HG03565 (cell line): ENCODE data around the gene SLC15A4.
"Not testable (repeated sequence)": the region's sequence is repeated elsewhere in the genome, so short reads cannot be mapped to it uniquely, and the experiment has no call there.

Experiments
- ATAC-seq: cut with Tn5 transposase; IDR thresholded peaks from one replicate; pipeline ENCODE4 v1.9.1; 2021; ENCODE audit warnings: mild to moderate bottlenecking, moderate library complexity; ENCODE audit not compliant: unreplicated experiment

SLC15A4 gene

GRCh38 chr12:128846671-128847070, 22.9 kb upstream of the SLC15A4 start:
- ATAC-seq, result not testable (repeated sequence)

GRCh38 chr12:128844031-128844635, 20.4 kb upstream of the SLC15A4 start:
- no peak for ATAC-seq

DNA sequence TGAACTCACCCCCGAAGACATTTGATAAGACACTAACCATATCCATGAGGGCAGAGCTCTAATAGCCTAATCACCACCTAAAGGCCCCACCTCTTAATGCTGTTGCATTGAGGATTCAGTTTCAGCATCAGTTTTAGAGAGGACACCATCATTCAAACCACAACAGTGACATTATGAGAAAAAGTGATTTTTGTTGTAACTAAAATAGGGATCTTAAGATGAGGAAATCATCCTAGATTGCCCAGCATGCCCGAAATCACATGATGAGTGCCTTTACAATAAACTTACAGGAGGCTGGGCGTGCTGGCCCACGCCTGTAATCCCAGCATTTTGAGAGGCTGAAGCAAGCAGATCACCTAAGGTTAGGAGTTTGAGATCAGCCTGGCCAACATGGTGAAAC, 19.8 kb upstream of the SLC15A4 start:
- no peak for ATAC-seq

DNA sequence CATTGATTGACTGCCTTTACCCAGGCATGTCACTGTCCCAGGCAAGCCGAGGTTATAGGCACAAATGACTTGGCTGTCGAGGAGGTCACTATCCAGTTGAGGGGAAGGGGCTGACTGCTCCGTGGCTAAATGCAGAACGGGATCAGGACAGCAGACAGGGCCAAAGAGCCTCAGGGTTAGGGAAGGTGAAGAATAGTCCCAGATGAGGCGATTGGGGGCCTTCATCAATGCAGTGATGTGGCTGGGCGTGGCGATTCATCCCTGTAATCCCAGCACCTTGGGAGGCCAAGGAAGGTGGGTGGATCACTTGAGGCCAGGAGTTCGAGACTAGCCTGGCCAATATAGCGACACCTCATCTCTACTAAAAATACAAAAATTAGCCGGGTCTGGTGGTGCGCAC, 18.8 kb upstream of the SLC15A4 start:
- no peak for ATAC-seq

GRCh38 chr12:128840862-128841468, 17.2 kb upstream of the SLC15A4 start:
- ATAC-seq, result peak; percentile 86

- ATAC-seq, result not testable (repeated sequence)
Observed at GRCh38 chr12:128839885-128840284, 16.1 kb upstream of the SLC15A4 start.

DNA sequence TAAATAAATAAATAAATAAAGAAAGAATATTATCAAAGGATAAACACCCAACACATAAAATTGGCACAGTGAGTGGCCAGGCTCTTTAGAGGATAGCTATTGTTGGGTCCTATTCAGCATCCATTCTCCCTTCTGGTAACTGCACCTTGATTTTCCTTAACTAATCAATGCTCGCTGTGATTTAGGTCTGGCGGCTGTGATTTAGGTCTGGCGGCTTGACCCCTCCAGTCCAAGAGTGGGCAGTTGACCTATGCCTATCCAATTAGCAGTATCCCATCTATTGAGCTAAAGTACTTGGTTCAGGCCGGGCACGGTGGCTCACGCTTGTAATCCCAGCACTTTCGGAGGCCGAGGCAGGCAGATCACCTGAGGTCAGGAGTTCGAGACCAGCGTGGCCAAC, 9.7 kb upstream of the SLC15A4 start:
- ATAC-seq, result no peak

DNA sequence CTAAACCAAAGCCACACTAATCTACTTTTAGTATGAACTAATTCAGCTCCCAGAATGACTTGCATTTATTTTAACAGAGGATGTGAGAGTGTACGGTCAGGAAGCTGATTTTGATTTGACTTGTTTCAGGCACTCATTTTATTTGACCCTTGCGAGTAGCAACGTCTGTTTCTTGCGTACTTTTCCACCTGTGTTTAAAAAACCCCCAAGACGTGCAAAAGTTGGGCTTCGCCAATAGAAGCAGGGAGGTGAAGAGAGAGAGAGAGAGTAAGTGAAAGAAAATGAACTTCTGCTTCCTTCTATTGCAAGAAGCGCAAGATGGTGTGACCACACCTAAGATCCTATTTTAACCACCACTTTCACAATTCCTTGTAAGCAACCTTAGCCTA, 6.7 kb upstream of the SLC15A4 start:
- ATAC-seq, result peak; percentile 46

DNA sequence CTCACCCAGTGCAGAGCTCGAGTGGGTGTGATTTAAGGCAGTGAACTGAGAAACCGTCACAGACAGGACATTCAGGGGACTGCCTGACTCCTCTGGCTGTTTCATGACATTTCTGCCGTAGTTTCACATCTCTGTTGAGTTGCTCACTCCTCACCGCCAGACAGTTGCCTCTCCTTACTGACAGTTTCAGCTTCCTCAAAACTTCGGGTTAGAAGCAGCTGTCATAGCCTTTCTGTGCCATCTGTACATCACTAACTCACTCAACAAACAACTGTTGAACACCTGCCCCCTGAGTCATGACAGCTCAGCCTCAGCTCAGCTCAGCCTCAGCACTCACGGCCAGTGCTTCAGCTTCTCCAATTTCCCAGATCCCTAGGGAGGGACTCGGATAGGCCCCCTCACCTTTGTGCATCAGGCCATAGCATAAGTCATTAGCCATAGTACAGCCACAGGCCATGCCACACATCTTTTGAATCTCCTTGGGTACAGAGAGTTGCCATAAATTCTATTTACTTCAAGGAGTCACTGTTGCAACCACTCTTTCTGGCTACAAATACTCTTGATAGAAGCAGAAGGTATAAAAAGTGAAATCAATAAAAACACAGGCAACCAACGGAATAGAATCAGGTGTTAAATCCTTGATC, 6.2 kb upstream of the SLC15A4 start:
- peak; percentile 90 for ATAC-seq

DNA sequence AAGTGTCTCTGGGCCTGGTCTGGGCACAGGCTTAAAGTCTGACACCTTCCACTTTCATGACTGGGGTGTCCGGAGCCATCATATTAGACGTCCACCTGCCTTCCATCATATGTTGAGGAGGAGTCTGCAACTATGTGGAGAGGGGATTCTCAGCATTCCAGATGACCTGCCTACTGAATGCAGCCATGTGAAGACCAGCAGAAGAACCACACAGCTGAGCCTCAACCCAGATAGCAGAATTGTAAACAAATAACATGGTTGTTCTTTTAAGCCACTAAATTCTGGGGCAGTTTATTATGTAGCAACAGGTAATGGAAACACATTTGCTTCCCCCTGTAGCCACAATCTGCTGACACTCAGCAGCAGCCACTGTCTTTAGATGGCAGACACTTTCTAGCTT, 4.0 kb upstream of the SLC15A4 start:
- no peak for ATAC-seq

- ATAC-seq, result no peak
Observed at GRCh38 chr12:128825835-128826234, 2.1 kb upstream of the SLC15A4 start.

- peak; percentile 16 for ATAC-seq
Observed at GRCh38 chr12:128823216-128823915, 392 bp downstream of the SLC15A4 start.

- peak; percentile 42 for ATAC-seq
Observed at GRCh38 chr12:128820723-128821432, 2.9 kb downstream of the SLC15A4 start.

DNA sequence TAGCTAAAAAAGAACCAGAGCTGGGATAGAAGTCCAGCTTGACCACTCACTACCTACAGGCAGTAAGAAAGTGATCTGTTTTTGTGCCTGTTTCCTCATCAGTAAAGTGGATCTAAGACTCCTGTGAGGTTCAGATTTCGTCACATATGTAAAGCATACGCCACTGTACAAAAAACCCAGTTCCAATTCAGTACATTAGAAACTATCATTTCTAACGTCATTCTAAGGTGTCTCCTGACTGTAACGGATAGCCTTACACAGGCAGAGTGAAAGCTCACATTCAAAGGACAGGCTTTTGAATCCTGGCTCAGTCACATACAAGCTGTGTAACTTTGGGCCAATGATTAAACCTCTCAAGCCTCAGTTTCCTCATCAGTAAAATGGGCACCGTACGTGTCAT, 3.5 kb downstream of the SLC15A4 start:
- no peak for ATAC-seq

- no peak for ATAC-seq
Observed at GRCh38 chr12:128819293-128820144, 4.2 kb downstream of the SLC15A4 start.

GRCh38 chr12:128818065-128819022, 5.4 kb downstream of the SLC15A4 start:
- peak; percentile 25 for ATAC-seq

DNA sequence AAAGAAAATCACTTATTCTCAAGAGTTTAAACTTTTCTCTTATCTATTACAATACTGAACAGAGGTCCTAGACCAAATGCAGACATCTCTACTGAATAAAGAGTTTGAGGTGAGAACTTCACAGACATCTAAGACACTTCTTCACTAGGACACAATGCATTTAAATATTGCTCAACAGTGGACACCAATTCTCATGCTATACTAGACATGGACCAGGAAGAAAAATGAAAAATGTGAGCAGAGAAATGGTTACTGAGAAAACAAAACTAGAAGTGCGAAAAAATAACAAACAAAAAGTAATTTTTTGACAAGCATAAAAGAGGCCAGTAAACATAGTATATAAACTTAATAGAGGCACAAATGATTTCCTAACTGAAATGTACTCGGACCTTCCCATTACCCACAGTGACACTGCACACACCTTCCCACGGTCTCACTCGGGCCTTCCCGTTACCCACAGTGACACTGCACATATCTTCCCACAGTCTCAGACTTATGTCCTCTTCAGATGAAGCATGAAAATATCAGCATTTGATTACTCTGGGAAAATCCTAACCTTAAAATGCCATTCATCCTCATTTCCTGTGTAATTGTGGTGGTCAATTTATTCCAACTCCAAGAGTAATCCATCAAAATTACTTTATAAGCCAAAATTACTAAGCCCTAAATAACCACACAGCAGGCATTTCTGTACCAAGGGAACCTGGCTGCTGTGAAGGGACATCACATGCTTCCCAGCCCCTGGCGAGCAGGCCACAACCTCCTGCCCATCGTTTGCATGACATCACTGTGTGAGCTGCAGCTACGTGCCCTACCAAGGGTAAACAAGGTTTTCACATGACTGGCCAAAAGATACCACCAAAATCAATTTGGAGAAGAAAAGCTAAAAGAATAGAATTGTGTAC, 6.4 kb downstream of the SLC15A4 start:
- ATAC-seq, result peak; percentile 30

GRCh38 chr12:128816643-128816920, 7.2 kb downstream of the SLC15A4 start:
- ATAC-seq, result no peak
